ENCODE results near the gene IL12RB1. TPM values are rescaled to one million over a fixed set of nuclear protein-coding genes. Genes with fewer than 3 reads are reported as not detected.

The IL12RB1 gene
- total RNA-seq, 3 donors from 2014 or later: 1.8 to 4.0 (median 2.2) TPM

- DNase-seq (peak; percentile 94 to 97 (median 96)), ATAC-seq (peak; percentile 96)
- Histone ChIP-seq H3K36me3 (ENCODE audit: low read depth) (no peaks in the 10 kb centered on the region), H3K4me1 (ENCODE audit: low read depth) (peaks cover 13% of the 10 kb centered on the region), H3K9me3 (no peaks in the 10 kb centered on the region), H3K4me3 (peak overlapping the region; percentile 44)
- no peak for TF ChIP-seq CTCF (IDR thresholded peaks at IDR 0.05)
- intact Hi-C loops (cut with DNase I, micrococcal nuclease): loop anchor here in 1 of 2 donors (10.0 kb wide), 1 partner anchor 47 kb away; no protein-coding TSS in a partner anchor
Observed at GRCh38 chr19:18117692-18118378, 31.1 kb upstream of the IL12RB1 start.

- no peaks in the 10 kb centered on the region for H3K9me3 ChIP-seq
- no peaks in the 10 kb centered on the region for H3K36me3 ChIP-seq (ENCODE audit: low read depth)
- TF ChIP-seq CTCF (IDR thresholded peaks at IDR 0.05): no peak
- intact Hi-C loops (cut with DNase I, micrococcal nuclease): loop anchor here in 1 of 2 donors (10.0 kb wide), 1 partner anchor 47 kb away; no protein-coding TSS in a partner anchor
- ATAC-seq: no peak
- H3K4me3 ChIP-seq: no peak overlapping the region
- DNase-seq: peak in 1 of 3 donors; percentile 68
- H3K4me1 ChIP-seq (ENCODE audit: low read depth): peaks cover 13% of the 10 kb centered on the region
Observed at GRCh38 chr19:18117364-18117691, 30.6 kb upstream of the IL12RB1 start.

GRCh38 chr19:18114483-18114882 lies 27.7 kb upstream of the IL12RB1 start:
- no peak for TF ChIP-seq CTCF (IDR thresholded peaks at IDR 0.05)
- Histone ChIP-seq H3K4me1 (ENCODE audit: low read depth) (peaks cover 22% of the 10 kb centered on the region), H3K4me3 (no peak overlapping the region), H3K36me3 (ENCODE audit: low read depth) (no peaks in the 10 kb centered on the region), H3K9me3 (no peaks in the 10 kb centered on the region)
- ATAC-seq: no peak
- DNase-seq: no peak
- intact Hi-C loops (cut with DNase I, micrococcal nuclease): loop anchor here (5.0 to 10.0 kb wide), 3 partner anchors 50 to 213 kb away; no protein-coding TSS in a partner anchor

- Histone ChIP-seq H3K9me3 (no peaks in the 10 kb centered on the region), H3K4me3 (no peak overlapping the region), H3K4me1 (ENCODE audit: low read depth) (peaks cover 27% of the 10 kb centered on the region), H3K36me3 (ENCODE audit: low read depth) (no peaks in the 10 kb centered on the region)
- no peak for DNase-seq
- intact Hi-C loops (cut with DNase I, micrococcal nuclease): loop anchor here (5.0 to 10.0 kb wide), 3 partner anchors 51 to 213 kb away; no protein-coding TSS in a partner anchor
- ATAC-seq: no peak
- no peak for TF ChIP-seq CTCF (IDR thresholded peaks at IDR 0.05)
Observed at GRCh38 chr19:18113827-18114226, 27.1 kb upstream of the IL12RB1 start.

GRCh38 chr19:18112989-18113478 lies 26.3 kb upstream of the IL12RB1 start:
- H3K36me3 ChIP-seq (ENCODE audit: low read depth): no peaks in the 10 kb centered on the region
- DNase-seq (peak; percentile 87 to 95 (median 94)), ATAC-seq (peak; percentile 46)
- no peaks in the 10 kb centered on the region for H3K9me3 ChIP-seq
- intact Hi-C loops (cut with DNase I, micrococcal nuclease): loop anchor here (5.0 to 10.0 kb wide), 3 partner anchors 52 to 214 kb away; no protein-coding TSS in a partner anchor
- H3K4me1 ChIP-seq (ENCODE audit: low read depth): peaks cover 23% of the 10 kb centered on the region
- no peak overlapping the region for H3K4me3 ChIP-seq
- peak; percentile 89 for TF ChIP-seq CTCF (IDR thresholded peaks at IDR 0.05)

Measured in mucosa of descending colon (tissue), 3 donors.